HEK293 (cell line): ENCODE measurements around the gene NTN3.
A peak's percentile ranks its signal among the peaks of the same experiment; 100 is the strongest.

Experiments used
- CTCF ChIP-seq: fragments of 450-650 bp; formaldehyde crosslinking; IDR thresholded peaks from 2 replicates; pipeline ENCODE4 v1.5.1; 2016; ENCODE audit warnings: missing biosample characterization, missing genetic modification characterization
- FEZF1 ChIP-seq: fragments of 450-650 bp; formaldehyde crosslinking; IDR thresholded peaks from 2 replicates; pipeline ENCODE4 v1.5.1; 2016; ENCODE audit warnings: missing biosample characterization, missing genetic modification characterization
- PRDM2 ChIP-seq: fragments of 450-650 bp; formaldehyde crosslinking; IDR thresholded peaks from 2 replicates; pipeline ENCODE4 v1.5.1; 2016; ENCODE audit warnings: missing biosample characterization, missing genetic modification characterization, borderline replicate concordance
- REST ChIP-seq: fragments of 450-650 bp; formaldehyde crosslinking; IDR thresholded peaks from 2 replicates; pipeline ENCODE4 v1.5.1; 2016; ENCODE audit warnings: missing biosample characterization, missing genetic modification characterization
- ZBTB21 ChIP-seq: fragments of 450-650 bp; formaldehyde crosslinking; IDR thresholded peaks from 2 replicates; pipeline ENCODE4 v1.5.1; 2017; ENCODE audit warnings: missing biosample characterization, missing genetic modification characterization
- ZNF121 ChIP-seq: fragments of 450-650 bp; formaldehyde crosslinking; IDR thresholded peaks from 2 replicates; pipeline ENCODE4 v1.5.1; 2016; ENCODE audit warnings: missing biosample characterization, missing genetic modification characterization
- ZNF530 ChIP-seq: fragments of 450-650 bp; formaldehyde crosslinking; IDR thresholded peaks from 2 replicates; pipeline ENCODE4 v1.5.1; 2016; ENCODE audit warnings: low read depth, missing biosample characterization, missing genetic modification characterization

GRCh38 chr16:2473446-2473926, 2.4 kb downstream of the NTN3 start:
- TF ChIP-seq FEZF1 (tag by site-specific recombination) (no peak), CTCF (tag by site-specific recombination) (0 out of 2 replicates have a peak, but pooled peaks have one; percentile 9), ZNF121 (tag by site-specific recombination) (no peak), PRDM2 (no peak), ZBTB21 (tag by site-specific recombination) (no peak), REST (tag by site-specific recombination) (no peak), ZNF530 (no peak)
